NCI-H1048 (cell line): ENCODE results near the gene MAP3K9.

Source experiments
- DNase-seq: peaks from one replicate; lab custom pipeline; 2025; lab: John Stamatoyannopoulos, UW

Gene MAP3K9

GRCh38 chr14:70785556-70785955 is 23.8 kb downstream of the MAP3K9 start:
- no peak for DNase-seq

- DNase-seq: no peak
Measured at GRCh38 chr14:70784886-70785285, 24.4 kb downstream of the MAP3K9 start.

DNA sequence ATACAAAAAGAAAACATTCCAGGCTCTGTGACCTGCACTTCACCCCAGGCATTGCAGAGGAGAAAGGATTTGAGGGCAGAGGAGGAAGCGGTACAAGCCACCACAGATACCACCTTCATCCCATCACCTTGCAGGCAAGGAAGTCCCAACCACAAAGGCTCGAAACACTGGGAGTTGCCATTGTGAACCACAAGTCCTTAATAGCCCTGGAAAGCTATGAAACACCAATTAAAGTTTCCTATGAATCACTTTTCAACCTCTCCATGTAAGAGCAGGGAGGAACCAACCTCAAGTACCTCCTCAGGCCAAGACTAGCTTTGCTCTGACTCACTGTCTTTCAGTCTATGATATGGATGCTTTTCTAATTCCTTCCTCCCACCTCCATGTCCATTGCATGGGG is 27.0 kb downstream of the MAP3K9 start:
- no peak for DNase-seq

GRCh38 chr14:70780396-70781075 is 28.8 kb downstream of the MAP3K9 start:
- DNase-seq: no peak

GRCh38 chr14:70779667-70780066 is 29.6 kb downstream of the MAP3K9 start:
- DNase-seq: no peak

- DNase-seq: no peak
Measured at GRCh38 chr14:70776197-70776596, 33.1 kb downstream of the MAP3K9 start.

DNA sequence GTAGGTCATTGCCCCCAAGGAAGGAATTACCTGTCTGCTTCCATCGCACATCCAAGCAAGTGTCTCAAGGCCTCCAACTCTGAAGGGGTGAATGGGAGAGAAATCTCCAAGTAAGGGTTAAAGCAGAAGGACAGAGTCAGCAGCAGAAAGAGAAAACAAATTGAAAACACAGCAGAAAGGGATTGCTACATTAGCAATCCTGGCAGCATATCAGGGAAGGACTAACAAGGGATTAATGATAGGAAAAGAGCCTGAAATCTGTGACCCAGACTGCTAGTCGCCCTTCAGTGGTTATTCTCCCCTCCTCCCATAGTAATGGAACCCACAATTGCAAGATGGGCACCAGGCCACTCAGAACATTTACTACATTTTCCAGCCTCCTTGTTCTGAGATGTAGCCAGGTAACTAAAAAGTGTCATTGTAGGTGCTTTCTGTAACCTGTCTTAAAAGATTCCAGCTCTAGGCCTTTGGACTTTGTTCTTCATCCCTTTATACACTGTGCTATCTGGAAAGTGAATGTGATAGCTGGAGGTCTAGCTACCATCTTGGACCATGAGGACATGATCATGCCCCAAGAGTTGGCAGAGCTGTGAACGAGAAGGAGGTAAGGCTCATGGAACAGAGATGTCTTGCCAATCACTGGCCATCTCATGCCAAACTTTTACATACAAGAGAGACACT is 36.0 kb downstream of the MAP3K9 start:
- DNase-seq: no peak

DNA sequence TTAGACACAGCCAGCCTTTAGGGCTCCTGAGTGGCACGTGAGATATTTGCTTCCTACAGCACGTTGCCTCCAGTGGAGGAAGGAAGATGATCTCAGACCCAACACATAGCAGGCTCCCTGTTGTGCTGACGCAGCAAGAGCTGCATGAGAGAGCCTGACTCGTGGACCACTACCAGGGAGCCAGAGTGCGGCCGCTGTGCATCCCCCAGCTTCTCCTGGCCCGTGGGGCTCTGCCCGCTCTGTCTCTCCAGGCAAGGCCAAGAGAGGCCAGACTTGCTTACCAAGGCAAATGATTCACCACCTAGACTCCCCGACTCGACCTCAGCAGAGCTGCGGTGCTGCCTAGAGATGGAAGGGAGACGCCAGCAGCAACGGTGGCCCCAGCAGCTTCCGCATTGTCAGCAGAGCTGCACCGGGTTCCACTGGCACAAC is 37.5 kb downstream of the MAP3K9 start:
- DNase-seq: no peak

GRCh38 chr14:70770490-70770889 is 38.8 kb downstream of the MAP3K9 start:
- DNase-seq: no peak

- no peak for DNase-seq
Measured at GRCh38 chr14:70759398-70759797, 49.9 kb downstream of the MAP3K9 start.

- DNase-seq: no peak
Measured at GRCh38 chr14:70755655-70756054, 53.7 kb downstream of the MAP3K9 start.

GRCh38 chr14:70754991-70755390 is 54.3 kb downstream of the MAP3K9 start:
- DNase-seq: no peak

DNA sequence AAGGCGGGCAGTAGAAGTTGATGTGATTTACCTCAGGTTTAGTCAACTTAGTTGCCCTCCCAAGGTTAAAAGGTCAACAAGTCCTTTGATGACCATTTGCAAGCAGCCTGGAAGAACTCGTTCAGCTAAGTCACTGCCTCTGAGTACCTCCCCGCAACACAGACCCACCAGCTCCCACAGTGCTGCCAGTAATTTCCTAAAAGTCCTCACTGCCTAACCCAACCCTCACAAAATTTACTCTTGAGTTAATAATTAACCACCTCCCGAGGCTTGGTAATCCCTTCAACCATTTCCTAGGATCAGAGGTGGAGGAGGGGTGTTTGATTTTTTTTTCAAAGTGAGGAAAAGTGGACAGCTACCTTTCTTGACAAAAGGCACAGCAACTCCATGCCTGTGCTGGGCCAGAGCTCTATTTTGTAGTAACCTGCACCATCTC is 55.8 kb downstream of the MAP3K9 start:
- no peak for DNase-seq

DNA sequence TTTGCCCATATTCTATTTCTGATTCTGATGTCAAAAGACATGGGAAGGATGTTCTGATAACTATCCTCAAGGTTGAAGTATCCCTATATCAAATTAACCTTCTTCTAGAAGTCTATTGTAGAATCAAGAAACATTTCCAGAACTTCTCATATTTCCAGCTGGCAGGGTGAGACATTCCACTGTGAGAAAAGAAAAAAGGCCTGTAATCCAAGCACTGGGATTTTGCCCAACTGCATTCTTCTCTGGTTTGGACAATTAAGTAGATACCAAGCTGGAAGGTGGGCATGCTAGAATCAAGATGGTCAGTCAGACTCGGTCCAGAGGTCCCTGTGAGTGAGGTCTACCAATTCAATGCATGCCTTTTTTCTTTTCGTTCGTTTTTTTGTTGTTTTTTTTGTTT is 60.9 kb downstream of the MAP3K9 start:
- no peak for DNase-seq

DNA sequence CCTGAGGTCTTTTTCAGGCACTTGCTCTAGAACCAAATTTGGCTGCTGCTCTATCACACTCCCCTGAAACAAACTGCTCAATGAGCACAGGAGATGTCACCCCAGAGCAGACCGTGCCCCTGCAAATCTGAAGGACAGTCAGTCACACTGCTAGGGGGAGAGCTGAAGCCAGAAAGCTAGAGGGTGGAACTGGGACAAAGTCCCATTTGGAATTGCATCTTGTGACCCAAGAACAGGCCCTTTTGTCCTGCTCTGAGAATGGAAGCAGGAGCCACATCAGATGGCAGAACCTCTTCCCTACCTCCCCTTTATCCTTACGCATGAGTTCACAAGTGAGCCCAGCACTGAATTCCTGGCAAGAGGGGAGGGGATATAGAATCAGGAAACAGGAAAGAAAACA is 64.7 kb downstream of the MAP3K9 start:
- DNase-seq: no peak

DNA sequence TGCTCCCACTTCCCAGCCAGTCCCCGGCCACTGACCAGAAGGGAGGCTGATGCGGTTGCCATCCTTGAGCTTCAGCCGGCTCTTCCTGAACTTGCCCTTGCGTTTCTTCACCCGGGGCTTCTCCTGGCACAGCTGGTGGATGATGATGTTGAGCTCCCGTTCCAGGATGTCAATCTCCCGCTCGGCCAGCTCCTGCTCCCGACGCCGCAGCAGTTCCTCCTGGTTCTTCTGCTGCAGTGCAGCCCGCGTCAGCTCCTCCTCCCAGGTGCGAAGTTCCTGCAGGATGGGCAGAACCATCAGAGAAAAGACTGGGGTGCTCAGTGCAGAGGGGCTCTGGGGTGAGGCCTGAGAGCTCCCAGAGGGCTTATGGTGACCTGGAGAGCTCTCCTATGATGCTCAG is 67.0 kb downstream of the MAP3K9 start:
- DNase-seq: no peak

DNA sequence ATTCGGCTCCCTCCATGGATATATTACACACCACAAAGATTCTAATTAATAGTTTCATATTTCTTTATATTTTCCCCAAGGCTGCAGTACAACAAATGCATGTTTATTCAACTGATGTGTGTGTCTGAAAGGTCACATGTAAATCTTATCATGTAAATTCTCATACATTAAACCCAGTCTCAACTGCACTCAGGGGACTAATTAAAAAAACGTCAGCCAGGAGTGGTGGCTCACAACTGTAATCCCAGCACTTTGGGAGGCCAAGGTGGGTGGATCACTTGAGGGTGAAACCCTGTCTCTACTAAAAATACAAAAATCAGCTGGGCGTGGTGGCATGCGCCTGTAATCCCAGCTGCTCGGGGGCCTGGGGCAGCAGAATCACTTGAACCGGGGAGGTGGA is 67.8 kb downstream of the MAP3K9 start:
- DNase-seq: no peak

- DNase-seq: no peak
Measured at GRCh38 chr14:70735043-70735442, 74.3 kb downstream of the MAP3K9 start.

DNA sequence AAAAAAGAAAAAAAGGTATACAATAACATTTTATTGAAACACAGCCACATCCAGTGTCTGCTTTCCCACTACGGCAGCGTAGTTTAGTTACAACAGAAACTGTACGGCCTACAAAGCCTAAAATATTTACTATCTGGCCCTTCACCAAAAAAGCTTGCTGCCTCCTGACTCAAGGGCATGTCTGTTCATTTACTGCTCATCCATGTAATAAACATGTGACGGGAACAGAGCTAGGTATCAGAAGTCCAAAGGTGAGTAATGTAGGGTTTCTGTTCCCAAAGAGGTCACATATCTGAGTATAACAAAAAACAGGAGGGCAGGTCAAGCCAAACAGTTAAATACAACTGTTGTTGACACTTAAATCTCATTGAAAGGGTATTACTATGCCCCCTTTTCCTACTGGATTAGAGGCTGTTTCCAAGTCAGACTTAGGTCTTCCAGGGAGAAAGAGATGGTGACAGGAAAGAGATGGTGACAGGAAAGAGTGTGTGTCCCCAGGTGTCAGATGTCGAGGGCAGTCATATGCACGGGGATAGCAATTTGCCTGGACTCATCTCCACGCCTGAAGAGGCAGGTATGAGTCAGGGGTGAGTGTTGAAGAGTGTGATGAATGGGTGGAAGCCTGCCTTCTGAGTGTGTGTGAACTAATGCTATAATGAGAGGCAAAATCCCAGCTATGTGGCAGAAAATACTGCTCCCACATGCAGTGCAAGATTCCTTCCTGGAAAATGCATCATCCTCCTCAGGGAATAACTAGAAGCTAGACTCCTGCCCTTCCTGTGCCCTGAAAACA is 77.7 kb downstream of the MAP3K9 start:
- no peak for DNase-seq

GRCh38 chr14:70730393-70730792 is 78.9 kb downstream of the MAP3K9 start:
- DNase-seq: no peak

- no peak for DNase-seq
Measured at GRCh38 chr14:70726651-70727375, 82.5 kb downstream of the MAP3K9 start.

DNA sequence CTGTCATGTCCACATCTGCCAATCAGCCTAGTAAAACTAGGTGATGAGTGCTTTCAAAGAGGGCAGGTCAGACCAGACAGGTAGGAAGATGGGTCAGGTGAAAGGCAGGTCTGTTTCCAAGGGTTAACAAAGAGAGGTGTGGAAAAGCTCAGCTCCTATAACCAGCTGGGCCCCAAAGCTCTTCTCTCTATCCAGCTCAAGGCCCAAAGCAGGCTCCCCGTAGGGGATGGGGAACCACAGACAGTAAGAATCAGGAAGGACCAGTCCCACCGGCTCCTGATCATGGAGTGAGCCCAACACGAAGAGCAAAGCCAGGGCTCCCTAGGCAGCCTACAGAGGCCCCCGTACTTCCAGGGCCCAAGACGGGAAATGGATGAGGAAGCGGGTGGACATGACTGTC is 84.4 kb downstream of the MAP3K9 start:
- DNase-seq: no peak
